ENCODE data around the gene CNN3. TPM values are rescaled to one million over a fixed set of nuclear protein-coding genes. Genes with fewer than 3 reads are reported as not detected.

CNN3 gene
- total and polyA plus RNA-seq, 12 donors, result 28.0 to 108 (median 62.5) TPM

GRCh38 chr1:94906382-94906781 is 20.5 kb downstream of the CNN3 start:
- H3K36me3 ChIP-seq, result peaks cover 0 to 58% (median 15%) of the 10 kb centered on the region in 9 donors
- ATAC-seq (no peak), DNase-seq (no peak)
- intact Hi-C loops (cut with DNase I), result no loop called here
- no peak overlapping the region for H3K27ac ChIP-seq
- H3K4me1 ChIP-seq, result peaks cover 2 to 80% (median 26%) of the 10 kb centered on the region in 9 donors
- H3K27me3 ChIP-seq, result no peaks in the 10 kb centered on the region
- no peak overlapping the region for H3K4me3 ChIP-seq
- TF ChIP-seq CTCF (IDR thresholded peaks at IDR 0.05), result no peak
- WGBS, 2 donors, result 73 to 74% methylated on average over 5 of the region's 5 CpGs
- no peaks in the 10 kb centered on the region for H3K9me3 ChIP-seq

GRCh38 chr1:94905207-94905606 is 21.7 kb downstream of the CNN3 start:
- Histone ChIP-seq H3K9me3 (no peaks in the 10 kb centered on the region), H3K36me3 (peaks cover 0 to 62% (median 21%) of the 10 kb centered on the region in 9 donors), H3K4me1 (peaks cover 2 to 68% (median 26%) of the 10 kb centered on the region in 9 donors), H3K27ac (no peak overlapping the region), H3K27me3 (no peaks in the 10 kb centered on the region), H3K4me3 (no peak overlapping the region)
- WGBS, 2 donors, result 91 to 93% methylated on average over 4 of the region's 4 CpGs
- intact Hi-C loops (cut with DNase I), result no loop called here
- no peak for DNase-seq
- ATAC-seq, result no peak
- no peak for TF ChIP-seq CTCF (IDR thresholded peaks at IDR 0.05)

- Histone ChIP-seq H3K36me3 (peaks cover 0 to 72% (median 24%) of the 10 kb centered on the region in 9 donors), H3K27ac (no peak overlapping the region), H3K27me3 (no peaks in the 10 kb centered on the region), H3K4me3 (no peak overlapping the region), H3K4me1 (peaks cover 0 to 65% (median 14%) of the 10 kb centered on the region in 9 donors), H3K9me3 (no peaks in the 10 kb centered on the region)
- no peak for ATAC-seq
- intact Hi-C loops (cut with DNase I), result no loop called here
- 84 to 85% methylated on average over 7 of the region's 7 CpGs for WGBS, 2 donors
- no peak for DNase-seq
- no peak for TF ChIP-seq CTCF (IDR thresholded peaks at IDR 0.05)
Observed at GRCh38 chr1:94903280-94904009, 23.5 kb downstream of the CNN3 start.

DNA sequence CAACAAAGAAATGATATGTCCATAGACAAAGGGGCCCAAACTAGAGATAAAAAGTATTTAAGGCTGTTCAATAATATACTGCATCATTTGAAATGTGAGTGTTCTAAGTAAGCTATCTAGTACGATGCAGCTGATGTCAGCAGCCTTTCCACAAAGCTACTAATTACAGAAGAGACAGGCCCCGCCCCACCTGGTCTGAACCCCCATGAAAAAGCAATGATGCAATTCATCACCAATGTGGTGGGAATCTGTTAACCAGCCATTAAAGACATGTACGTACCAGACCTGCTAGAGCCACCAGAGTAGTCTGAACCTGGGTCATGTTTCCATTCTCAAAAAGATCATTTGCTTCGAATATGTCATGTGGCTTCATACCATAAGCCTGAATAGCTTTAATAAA is 25.1 kb downstream of the CNN3 start:
- intact Hi-C loops (cut with DNase I), result no loop called here
- Histone ChIP-seq H3K36me3 (peaks cover 0 to 74% (median 33%) of the 10 kb centered on the region in 9 donors), H3K27ac (no peak overlapping the region), H3K27me3 (no peaks in the 10 kb centered on the region), H3K9me3 (no peaks in the 10 kb centered on the region), H3K4me1 (peaks cover 0 to 54% (median 14%) of the 10 kb centered on the region in 9 donors), H3K4me3 (no peak overlapping the region)
- no peak for DNase-seq
- no peak for TF ChIP-seq CTCF (IDR thresholded peaks at IDR 0.05)
- 78 to 84% methylated on average over 4 of the region's 4 CpGs for WGBS, 2 donors
- ATAC-seq, result no peak
